IMR-90 (cell line): ENCODE data around the gene ENPP7. TPM values are rescaled to one million over a fixed set of nuclear protein-coding genes. Genes with fewer than 3 reads are reported as not detected.

Experiments
- ATAC-seq: fragments of 200-7000 bp; cut with Tn5 transposase; 2 replicates; pipeline ENCODE4 v1.9.1; 2020; ENCODE audit warnings: low read depth, mild to moderate bottlenecking, moderate library complexity
- BruUV-seq: library from RNA; stranded (reverse); fragments of 400-500 nt; replicated peaks from 2 replicates; lab custom pipeline; 2021; lab: Mats Ljungman, UMichigan
- CTCF ChIA-PET: fragments of 300-600 bp; formaldehyde crosslinking; extraction: SDS; loops from one replicate; lab custom pipeline; 2021; ENCODE audit warnings: antibody characterized with exemption; lab: Yijun Ruan, JAX
- POLR2A ChIA-PET: fragments of 300-600 bp; sonication (Branson Sonifier 250); formaldehyde crosslinking; loops from one replicate; lab custom pipeline; 2022; ENCODE audit warnings: antibody characterized with exemption; ENCODE audit not compliant: unreplicated experiment; lab: Charles Lee
- DNase-seq: peaks from one replicate; pipeline ENCODE4 v3.0.0; 2013
- H2AFZ ChIP-seq: replicated peaks from 2 replicates; pipeline ENCODE3; 2013; ENCODE audit warnings: low read length, mild to moderate bottlenecking; ENCODE audit not compliant: poor library complexity
- H2AK5ac ChIP-seq: 2 replicates; pipeline ENCODE4 v1.6.1; 2013; ENCODE audit warnings: low read depth, low read length, inconsistent platforms
- H2AK9ac ChIP-seq: replicated peaks from 2 replicates; pipeline ENCODE3; 2013; ENCODE audit warnings: mild to moderate bottlenecking, low read depth, low read length, moderate library complexity; ENCODE audit not compliant: poor library complexity
- H2BK120ac ChIP-seq: 2 replicates; pipeline ENCODE4 v1.6.1; 2013; ENCODE audit warnings: low read depth, low read length, inconsistent platforms
- H2BK15ac ChIP-seq: 3 replicates; pipeline ENCODE4 v1.6.1; 2013; ENCODE audit warnings: low read depth, low read length, inconsistent platforms
- H2BK20ac ChIP-seq: 2 replicates; pipeline ENCODE4 v1.6.1; 2013; ENCODE audit warnings: low read depth, mild to moderate bottlenecking, inconsistent platforms, low read length, moderate library complexity
- H2BK5ac ChIP-seq: 2 replicates; pipeline ENCODE4 v1.6.1; 2013; ENCODE audit warnings: mild to moderate bottlenecking, low read depth, low read length, inconsistent platforms; ENCODE audit not compliant: poor library complexity, severe bottlenecking
- H3K14ac ChIP-seq: replicated peaks from 2 replicates; pipeline ENCODE4 v1.6.1; 2013; ENCODE audit warnings: low read depth, low read length, inconsistent platforms
- H3K18ac ChIP-seq: 2 replicates; pipeline ENCODE4 v1.6.1; 2013; ENCODE audit warnings: low read depth, low read length, control low read depth
- H3K23ac ChIP-seq: 2 replicates; pipeline ENCODE4 v1.6.1; 2013; ENCODE audit warnings: low read depth, low read length, inconsistent platforms
- H3K27ac ChIP-seq: 2 replicates; pipeline ENCODE4 v1.5.1; 2013; ENCODE audit warnings: mild to moderate bottlenecking, control low read depth, low read length; ENCODE audit not compliant: insufficient read depth
- H3K27me3 ChIP-seq: 2 replicates; pipeline ENCODE4 v1.6.1; 2013; ENCODE audit warnings: low read length; ENCODE audit not compliant: control insufficient read depth, insufficient read depth
- H3K36me3 ChIP-seq: 2 replicates; pipeline ENCODE4 v1.6.1; 2013; ENCODE audit warnings: low read length, mixed read lengths; ENCODE audit not compliant: control insufficient read depth, insufficient read depth
- H3K4ac ChIP-seq: 2 replicates; pipeline ENCODE4 v1.6.1; 2013; ENCODE audit warnings: low read depth, low read length, inconsistent platforms
- H3K4me1 ChIP-seq: 2 replicates; pipeline ENCODE4 v1.6.1; 2013; ENCODE audit warnings: low read length, mixed read lengths; ENCODE audit not compliant: control insufficient read depth, insufficient read depth
- H3K4me2 ChIP-seq: 2 replicates; pipeline ENCODE4 v1.6.1; 2013; ENCODE audit warnings: low read depth, mild to moderate bottlenecking, control low read depth, low read length, moderate library complexity
- H3K4me3 ChIP-seq: 2 replicates; pipeline ENCODE4 v1.5.1; 2013; ENCODE audit warnings: low read depth, mild to moderate bottlenecking, control low read depth, low read length, moderate library complexity; ENCODE audit not compliant: insufficient read depth
- H3K56ac ChIP-seq: 2 replicates; pipeline ENCODE4 v1.6.1; 2013; ENCODE audit warnings: low read length, inconsistent platforms; ENCODE audit not compliant: insufficient read depth; ENCODE audit errors: extremely low read depth
- H3K79me1 ChIP-seq, 2 experiments: 2 replicates each; pipeline ENCODE4 v1.6.1; 2013; ENCODE audit warnings: low read length in 2 of 2, inconsistent platforms in 1 of 2, low read depth in 1 of 2
- H3K9ac ChIP-seq: 2 replicates; pipeline ENCODE4 v1.6.1; 2013; ENCODE audit warnings: low read depth, low read length, control low read depth
- H3K9me1 ChIP-seq: 2 replicates; pipeline ENCODE4 v1.6.1; 2013; ENCODE audit warnings: low read length, inconsistent platforms; ENCODE audit not compliant: insufficient read depth
- H3K9me3 ChIP-seq: 2 replicates; pipeline ENCODE4 v1.6.1; 2013; ENCODE audit warnings: low read length; ENCODE audit not compliant: control insufficient read depth, insufficient read depth
- H4K20me1 ChIP-seq: 2 replicates; pipeline ENCODE4 v1.6.1; 2013; ENCODE audit warnings: low read length, inconsistent platforms; ENCODE audit not compliant: insufficient read depth
- H4K5ac ChIP-seq: 2 replicates; pipeline ENCODE4 v1.6.1; 2013; ENCODE audit warnings: mild to moderate bottlenecking, low read depth, low read length, control low read depth
- H4K8ac ChIP-seq, 2 experiments: 2 replicates each; pipeline ENCODE4 v1.6.1; 2013; ENCODE audit warnings: low read depth in 2 of 2, low read length in 2 of 2, control low read depth in 1 of 2, inconsistent platforms in 1 of 2
- H4K91ac ChIP-seq: 2 replicates; pipeline ENCODE4 v1.6.1; 2013; ENCODE audit warnings: low read depth, low read length, inconsistent platforms; ENCODE audit not compliant: insufficient read depth
- FOS ChIP-seq: fragments of 150-350 bp; IDR thresholded peaks from 2 replicates; pipeline ENCODE4 v1.6.1; 2016; ENCODE audit warnings: low read depth, low read length
- MAZ ChIP-seq: IDR thresholded peaks from 2 replicates; pipeline ENCODE4 v1.6.1; 2012; ENCODE audit warnings: low read depth, mild to moderate bottlenecking, low read length, improper control_type of control experiment, moderate library complexity, borderline replicate concordance
- USF2 ChIP-seq: fragments of 150-350 bp; IDR thresholded peaks from 2 replicates; pipeline ENCODE4 v1.6.1; 2017; ENCODE audit warnings: mild to moderate bottlenecking, antibody characterized with exemption, low read length, low read depth
- WGBS, 2 experiments: methylation state at CpG; one replicate each; pipeline versions ENCODE4 v1.1.5 to v1.1.7; 2013; ENCODE audit warnings: missing lambda C conversion rate in 2 of 2; ENCODE audit not compliant: insufficient read length in 1 of 2; ENCODE audit errors: extremely low coverage in 2 of 2; 5-methylcytosine and 5-hydroxymethylcytosine counted together
- dilution Hi-C: fragments of 300-500 bp; cut with HindIII; formaldehyde crosslinking; loops from one replicate; pipeline ENCODE4 v1.14.3; 2018; ENCODE audit warnings: low sequenced_read_pairs; ENCODE audit not compliant: unreplicated experiment
- in situ Hi-C: fragments of 300-500 bp; cut with MboI; formaldehyde crosslinking; loops from 3 replicates; pipeline ENCODE4 v1.14.3; 2019; ENCODE audit warnings: low sequenced_read_pairs, inconsistent platforms, mixed read lengths
- intact Hi-C: fragments of 100-400 bp; cut with micrococcal nuclease; formaldehyde crosslinking; loops from 2 replicates; pipeline ENCODE4 v1.10.0; 2022
- polyA plus RNA-seq, 3 experiments: library from polyadenylated mRNA; depleted of rRNA; stranded (reverse); fragments of >200 nt; gene quantifications; 2 replicates each; pipeline ENCODE4 v1.2.3, GENCODE V29; 2012; ENCODE audit warnings: low replicate concordance in 1 of 3
- total RNA-seq: library from RNA; depleted of rRNA; stranded (reverse); fragments of >200 nt; gene quantifications from 2 replicates; pipeline ENCODE4 v1.2.3, GENCODE V29; 2012

ENPP7 gene
- total and polyA plus RNA-seq, 2 of the 4 experiments (the other 2 are of a cell fraction), result not detected

GRCh38 chr17:79722787-79723186, 8.0 kb upstream of the ENPP7 start:
- H3K36me3 ChIP-seq, result no peaks in the 10 kb centered on the region
- ATAC-seq, result no peak
- no peak overlapping the region for H3K27ac ChIP-seq
- no peak for DNase-seq
- H3K18ac ChIP-seq, result no peak overlapping the region
- H3K27me3 ChIP-seq, result peaks cover 3% of the 10 kb centered on the region; the same call in 1 of the 2 replicates
- H3K4me1 ChIP-seq, result no peaks in the 10 kb centered on the region
- H3K56ac ChIP-seq, result no peak overlapping the region
- H3K4ac ChIP-seq, result no peak overlapping the region
- H4K8ac ChIP-seq, result no peak overlapping the region
- no peak overlapping the region for H3K23ac ChIP-seq
- TF ChIP-seq MAZ (no peak), USF2 (no peak), FOS (no peak)
- no TSS peak for BruUV-seq
- H2BK15ac ChIP-seq, result no peak overlapping the region
- H3K4me2 ChIP-seq, result no peak overlapping the region
- no peak overlapping the region for H2AK5ac ChIP-seq
- H4K5ac ChIP-seq, result no peak overlapping the region
- H2BK120ac ChIP-seq, result no peak overlapping the region
- in situ Hi-C loops (loop anchor here (25.0 kb wide), 1 partner anchor 635 kb away; no protein-coding TSS in a partner anchor), dilution Hi-C loops (no loop called here), intact Hi-C loops (no loop called here)
- no peaks in the 10 kb centered on the region for H4K20me1 ChIP-seq
- H2BK5ac ChIP-seq, result no peak overlapping the region
- ChIA-PET POLR2A (no interaction called here), CTCF (no interaction called here)
- no peak overlapping the region for H2AK9ac ChIP-seq
- H2BK20ac ChIP-seq, result no peak overlapping the region
- no peak overlapping the region for H3K4me3 ChIP-seq
- no peaks in the 10 kb centered on the region for H3K79me1 ChIP-seq
- H3K9ac ChIP-seq, result no peak overlapping the region
- H3K9me1 ChIP-seq, result no peaks in the 10 kb centered on the region
- H3K9me3 ChIP-seq, result 0 out of 2 replicates have a peak, but pooled peaks cover 2% of the 10 kb centered on the region
- H4K91ac ChIP-seq, result no peak overlapping the region
- H3K14ac ChIP-seq, result no peak overlapping the region
- 84% methylated on average over 4 of the region's 10 CpGs; no CpG with 5 or more reads in 1 of the 2 experiments for WGBS, 2 experiments
- no peak overlapping the region for H2AFZ ChIP-seq
